ENCODE measurements around the gene FSIP1.

FSIP1 gene

GRCh38 chr15:39714251-39714650 lies 68.4 kb downstream of the FSIP1 start:
- DNase-seq: no peak

- no peak for DNase-seq
Measured at GRCh38 chr15:39713846-39714245, 68.8 kb downstream of the FSIP1 start.

GRCh38 chr15:39710681-39711080 lies 72.0 kb downstream of the FSIP1 start:
- DNase-seq: no peak

GRCh38 chr15:39709941-39710340 lies 72.7 kb downstream of the FSIP1 start:
- DNase-seq: no peak

GRCh38 chr15:39706206-39706605 lies 76.4 kb downstream of the FSIP1 start:
- no peak for DNase-seq

- DNase-seq: no peak
Measured at GRCh38 chr15:39704689-39705088, 78.0 kb downstream of the FSIP1 start.

- no peak for DNase-seq
Measured at GRCh38 chr15:39704235-39704634, 78.4 kb downstream of the FSIP1 start.

- no peak for DNase-seq
Measured at GRCh38 chr15:39701988-39702387, 80.7 kb downstream of the FSIP1 start.

GRCh38 chr15:39700375-39700700 lies 82.3 kb downstream of the FSIP1 start:
- no peak for DNase-seq

- DNase-seq: no peak
Measured at GRCh38 chr15:39699516-39700374, 82.9 kb downstream of the FSIP1 start.

- DNase-seq: no peak
Measured at GRCh38 chr15:39698444-39699390, 83.9 kb downstream of the FSIP1 start.

- no peak for DNase-seq
Measured at GRCh38 chr15:39697509-39697908, 85.1 kb downstream of the FSIP1 start.

GRCh38 chr15:39695793-39696192 lies 86.8 kb downstream of the FSIP1 start:
- no peak for DNase-seq

GRCh38 chr15:39692356-39693327 lies 90.0 kb downstream of the FSIP1 start:
- DNase-seq: no peak

- DNase-seq: no peak
Measured at GRCh38 chr15:39690881-39691634, 91.6 kb downstream of the FSIP1 start.

GRCh38 chr15:39687965-39688364 lies 94.7 kb downstream of the FSIP1 start:
- no peak for DNase-seq

GRCh38 chr15:39685999-39686613 lies 96.5 kb downstream of the FSIP1 start:
- no peak for DNase-seq

- DNase-seq: no peak
Measured at GRCh38 chr15:39685367-39685766, 97.3 kb downstream of the FSIP1 start.

GRCh38 chr15:39684233-39684632 lies 98.4 kb downstream of the FSIP1 start:
- no peak for DNase-seq

GRCh38 chr15:39682366-39682765 lies 100.3 kb downstream of the FSIP1 start:
- DNase-seq: no peak

GRCh38 chr15:39680868-39681267 lies 101.8 kb downstream of the FSIP1 start:
- no peak for DNase-seq

Measured in stimulated activated CD4-positive, alpha-beta T cell treated with anti-CD3 and anti-CD28 coated beads, Interleukin-4, amount 100 ng/mL, for 1 hour (primary cell).